Bronchial epithelial cell (primary cell): ENCODE data around the gene ANKH. TPM values are rescaled to one million over a fixed set of nuclear protein-coding genes. Genes with fewer than 3 reads are reported as not detected.

ENCODE experiments used
- DNase-seq: peaks from one replicate; pipeline ENCODE4 v3.0.0-alpha.2; 2010; ENCODE audit warnings: low read depth
- FAIRE-seq: peaks from 2 replicates; lab custom pipeline; 2011; peaks lifted over from hg19 to GRCh38; lab: Jason Lieb, UNC
- H3K27me3 ChIP-seq: 2 replicates; pipeline ENCODE4 v1.5.1; 2011; ENCODE audit warnings: low read length; ENCODE audit not compliant: control insufficient read depth, insufficient read depth
- H3K36me3 ChIP-seq: 2 replicates; pipeline ENCODE4 v1.5.1; 2011; ENCODE audit warnings: low read length; ENCODE audit not compliant: control insufficient read depth, insufficient read depth
- H3K4me3 ChIP-seq: 2 replicates; pipeline ENCODE4 v1.5.1; 2011; ENCODE audit warnings: mild to moderate bottlenecking, low read depth, low read length, control low read depth
- CTCF ChIP-seq: IDR thresholded peaks from 2 replicates; pipeline ENCODE4 v1.5.1; 2011; ENCODE audit warnings: mild to moderate bottlenecking, moderate library complexity, low read length, control low read depth, inconsistent platforms; ENCODE audit not compliant: insufficient read depth, severe bottlenecking
- total RNA-seq: library from RNA; depleted of rRNA; stranded (reverse); fragments of >200 nt; gene quantifications from 2 replicates; pipeline ENCODE4 v1.2.1, GENCODE V29; 2014

The ANKH gene
- total RNA-seq, 1 donor from 2014 or later = 12.9 TPM

GRCh38 chr5:14676320-14676719, 195.3 kb downstream of the ANKH start:
- peak; percentile 93 for DNase-seq
- no peaks in the 10 kb centered on the region for H3K27me3 ChIP-seq
- TF ChIP-seq CTCF = no peak
- H3K36me3 ChIP-seq = peaks cover 11% of the 10 kb centered on the region
- H3K4me3 ChIP-seq = no peak overlapping the region
- FAIRE-seq = no peak

GRCh38 chr5:14675865-14676300, 195.7 kb downstream of the ANKH start:
- TF ChIP-seq CTCF = no peak
- FAIRE-seq (no peak), DNase-seq (no peak)
- no peak overlapping the region for H3K4me3 ChIP-seq
- no peaks in the 10 kb centered on the region for H3K27me3 ChIP-seq
- H3K36me3 ChIP-seq = peaks cover 10% of the 10 kb centered on the region

DNA sequence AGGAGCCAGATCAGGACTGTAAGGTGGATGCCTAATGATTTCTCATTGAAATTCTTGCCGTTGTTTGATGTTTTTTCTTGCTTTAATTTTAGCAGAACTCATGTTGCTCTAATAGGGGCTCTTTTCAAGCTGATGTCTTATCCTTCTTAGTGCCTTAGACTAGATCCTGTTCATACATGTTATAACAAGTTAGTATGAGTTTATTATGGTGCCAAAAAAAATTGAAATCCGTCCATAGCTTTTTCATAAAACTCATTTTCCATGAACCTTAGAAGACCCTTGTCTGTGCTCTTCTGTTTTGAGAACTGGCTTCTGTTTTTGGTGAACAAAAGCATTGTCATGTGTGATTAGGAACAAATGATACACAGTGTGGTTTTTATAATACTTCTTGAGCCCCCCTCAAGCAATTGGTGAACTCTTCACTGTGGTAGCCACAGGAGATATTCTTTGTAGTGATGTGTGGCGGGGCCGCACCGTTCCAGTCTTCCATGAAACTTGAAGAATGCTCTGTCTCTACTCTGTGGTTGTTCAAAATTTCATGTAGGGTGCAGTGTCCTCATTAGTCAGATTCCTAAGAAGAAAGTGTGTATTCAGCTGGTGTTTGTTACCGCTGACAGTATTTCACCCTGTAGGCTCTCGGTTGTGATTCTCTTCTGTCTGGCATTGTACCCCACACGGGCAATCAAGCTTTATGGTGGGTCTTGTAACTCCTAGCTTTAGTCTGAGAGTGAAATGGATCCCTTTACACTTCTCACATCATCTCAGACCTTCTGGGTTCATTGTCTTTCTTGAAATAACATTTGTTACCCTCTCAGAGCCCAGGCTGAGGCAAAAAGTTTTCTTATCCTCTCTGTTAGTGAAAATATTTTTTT, 196.4 kb downstream of the ANKH start:
- FAIRE-seq (no peak), DNase-seq (peak; percentile 69)
- H3K4me3 ChIP-seq = no peak overlapping the region
- H3K36me3 ChIP-seq = peaks cover 7% of the 10 kb centered on the region
- TF ChIP-seq CTCF = no peak
- no peaks in the 10 kb centered on the region for H3K27me3 ChIP-seq

- peaks cover 2% of the 10 kb centered on the region for H3K36me3 ChIP-seq
- no peak for FAIRE-seq
- TF ChIP-seq CTCF = no peak
- H3K4me3 ChIP-seq = no peak overlapping the region
- DNase-seq = no peak
- no peaks in the 10 kb centered on the region for H3K27me3 ChIP-seq
Measured at GRCh38 chr5:14673443-14673842, 198.1 kb downstream of the ANKH start.

- FAIRE-seq (no peak), DNase-seq (peak; percentile 56)
- H3K4me3 ChIP-seq = no peak overlapping the region
- H3K36me3 ChIP-seq = peaks cover 1% of the 10 kb centered on the region
- no peak for TF ChIP-seq CTCF
- no peaks in the 10 kb centered on the region for H3K27me3 ChIP-seq
Measured at GRCh38 chr5:14672484-14673394, 198.8 kb downstream of the ANKH start.
